Left renal cortex interstitium (tissue), 4 donors: ENCODE results near the gene HELT. TPM values are rescaled to one million over a fixed set of nuclear protein-coding genes. Genes with fewer than 3 reads are reported as not detected.
"Not testable (repeated sequence)": the region's sequence is repeated elsewhere in the genome, so short reads cannot be mapped to it uniquely, and the experiment has no call there.

Source experiments
- DNase-seq, 4 donors: peaks; one replicate each; pipeline ENCODE4 v3.0.0-alpha.2; 2013; ENCODE audit warnings: low read depth in 4 of 4, low spot score in 2 of 4, missing footprints in 1 of 4
- polyA plus RNA-seq, 4 donors: library from polyadenylated mRNA; unstranded; fragments of 120-200 nt; gene quantifications; one replicate each; pipeline ENCODE4 v1.2.1, GENCODE V29; 2013; ENCODE audit not compliant: insufficient read length in 4 of 4

The HELT gene
- under 1 TPM in 1 of 4 donors, not detected in 3; 0.16 TPM for polyA plus RNA-seq

- DNase-seq = no peak
These were observed at the start of gene HELT for GRCh38 chr4:185017964-185018772. TSS of gene HELT (plus strand) at chr4:185018490. CDS start at chr4:185018929, 439 bp downstream.

DNA sequence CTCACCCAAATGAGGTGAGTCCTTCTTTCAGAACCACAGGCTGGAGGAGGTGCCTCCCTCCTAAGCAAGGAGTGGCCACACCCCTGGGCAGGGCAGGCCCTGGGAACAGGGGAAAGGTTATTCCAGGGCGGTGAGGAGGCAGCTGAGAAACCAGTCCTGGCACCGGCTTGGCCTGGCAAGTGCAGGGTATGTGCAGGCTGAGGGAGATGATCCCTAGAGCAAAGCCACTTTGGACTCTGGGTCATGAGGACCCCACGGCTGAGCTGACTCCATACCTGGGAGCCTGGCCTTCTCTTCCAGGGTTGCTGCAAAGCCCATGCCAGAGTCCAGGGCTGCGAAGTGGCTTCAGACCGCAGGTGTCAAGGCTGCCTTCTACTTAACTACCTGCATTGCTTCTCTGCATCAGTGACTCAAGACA is 49.5 kb upstream of the HELT start:
- no peak for DNase-seq

- DNase-seq = no peak
These were observed 48.7 kb upstream of the HELT start for GRCh38 chr4:184969610-184970009.

DNA sequence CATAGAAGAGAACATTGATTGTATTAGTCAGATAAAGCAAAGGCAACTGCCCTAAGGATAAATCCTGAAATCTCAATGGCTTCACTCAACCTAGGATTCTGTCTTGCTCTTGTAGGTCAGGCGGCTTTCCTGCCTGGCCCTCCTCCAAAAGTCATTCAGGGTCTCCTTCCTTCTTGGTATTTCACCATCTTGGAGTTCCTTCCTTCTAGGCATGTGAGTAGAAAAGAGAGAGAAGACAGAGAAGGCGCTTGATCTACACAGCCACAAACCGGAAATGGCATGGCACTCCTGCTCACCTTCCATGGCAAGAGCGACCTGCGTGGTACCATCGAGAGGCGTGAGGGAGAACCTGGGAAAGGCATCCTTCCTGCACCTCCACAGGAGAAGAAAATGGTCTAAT is 45.3 kb upstream of the HELT start:
- no peak for DNase-seq

- DNase-seq = not testable (repeated sequence)
These were observed 41.9 kb upstream of the HELT start for GRCh38 chr4:184976348-184976747.

DNA sequence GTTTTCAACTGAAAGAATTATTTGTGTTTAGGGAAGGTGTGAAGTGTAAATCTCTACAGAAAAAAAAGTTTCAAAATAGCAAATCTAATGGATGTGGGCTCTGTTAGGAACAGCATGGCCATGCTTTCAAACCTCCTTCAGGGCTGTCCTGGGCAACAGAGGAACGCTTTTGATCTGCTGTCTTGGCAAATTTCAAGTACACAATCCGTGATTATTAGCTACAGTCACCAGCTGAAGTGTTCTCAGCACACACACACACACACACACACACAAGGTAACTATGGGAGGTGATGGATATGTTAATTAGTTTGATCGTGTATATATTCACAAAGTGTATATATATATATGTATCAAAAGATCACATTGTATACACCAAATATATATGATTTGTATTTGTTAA is 40.5 kb upstream of the HELT start:
- DNase-seq = no peak

GRCh38 chr4:184978211-184978610 is 40.1 kb upstream of the HELT start:
- DNase-seq = no peak

- DNase-seq = no peak
These were observed 38.7 kb upstream of the HELT start for GRCh38 chr4:184979461-184980124.

- no peak for DNase-seq
These were observed 38.0 kb upstream of the HELT start for GRCh38 chr4:184980261-184980660.

GRCh38 chr4:184983672-184984356 is 34.5 kb upstream of the HELT start:
- peak in 1 of 4 donors; percentile 45 for DNase-seq

DNA sequence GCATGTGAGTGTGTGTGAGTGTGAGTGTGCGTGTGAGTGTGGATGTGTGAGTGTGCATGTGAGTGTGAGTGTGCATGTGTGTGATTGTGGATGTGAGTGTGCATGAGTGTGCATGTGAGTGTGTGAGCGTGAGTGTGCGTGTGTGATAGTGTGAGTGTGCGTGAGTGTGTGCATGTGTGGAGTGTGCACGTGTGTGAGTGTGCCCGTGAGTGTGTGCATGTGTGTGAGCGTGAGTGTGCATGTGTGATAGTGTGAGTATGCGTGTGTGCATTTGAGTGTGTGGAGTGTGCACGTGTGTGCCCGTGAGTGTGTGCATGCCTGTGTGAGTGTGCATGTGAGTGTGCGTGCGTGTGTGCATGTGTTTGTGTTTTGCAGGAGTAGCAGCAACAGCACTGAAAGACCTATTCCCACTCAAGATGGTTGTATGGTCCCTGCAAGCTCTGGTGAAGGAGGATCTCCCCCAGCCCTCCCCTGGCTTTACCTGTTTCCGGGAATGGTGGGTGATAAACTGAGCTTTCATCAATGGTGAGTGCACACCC is 30.7 kb upstream of the HELT start:
- DNase-seq = no peak

DNA sequence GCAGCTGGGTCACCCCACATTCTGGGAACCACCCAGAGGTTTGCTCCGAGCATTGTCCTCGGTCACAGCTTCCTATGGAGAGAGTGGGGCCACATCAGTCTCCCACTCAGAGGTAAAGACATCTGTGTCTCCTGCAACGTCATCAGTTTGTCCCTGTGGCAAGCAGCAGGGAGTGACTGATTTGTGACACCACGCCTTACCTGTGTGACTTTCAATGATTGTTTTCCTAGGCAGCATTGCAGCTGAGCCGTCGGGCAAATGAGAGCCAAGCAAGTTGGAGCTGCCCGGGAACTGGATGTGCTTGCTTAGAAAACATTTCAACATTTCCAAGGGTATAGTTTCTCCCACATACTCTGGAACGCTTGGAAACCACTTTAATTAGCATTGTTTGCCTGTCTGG is 29.7 kb upstream of the HELT start:
- DNase-seq = no peak

DNA sequence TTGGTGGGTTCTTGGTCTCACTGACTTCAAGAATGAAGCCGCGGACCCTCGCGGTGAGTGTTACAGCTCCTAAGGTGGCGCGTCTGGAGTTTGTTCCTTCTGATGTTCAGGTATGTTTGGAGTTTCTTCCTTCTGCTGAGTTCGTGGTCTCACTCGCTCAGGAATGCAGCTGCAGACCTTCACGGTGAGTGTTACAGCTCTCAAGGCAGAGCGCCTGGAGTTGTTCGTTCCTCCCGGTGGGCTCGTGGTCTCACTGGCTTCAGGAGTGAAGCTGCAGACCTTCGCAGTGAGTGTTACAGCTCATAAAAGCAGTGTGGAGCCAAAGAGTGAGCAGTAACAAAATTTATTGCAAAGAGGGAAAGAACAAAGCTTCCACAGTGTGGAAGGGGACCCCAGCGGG is 29.0 kb upstream of the HELT start:
- DNase-seq = not testable (repeated sequence)

DNA sequence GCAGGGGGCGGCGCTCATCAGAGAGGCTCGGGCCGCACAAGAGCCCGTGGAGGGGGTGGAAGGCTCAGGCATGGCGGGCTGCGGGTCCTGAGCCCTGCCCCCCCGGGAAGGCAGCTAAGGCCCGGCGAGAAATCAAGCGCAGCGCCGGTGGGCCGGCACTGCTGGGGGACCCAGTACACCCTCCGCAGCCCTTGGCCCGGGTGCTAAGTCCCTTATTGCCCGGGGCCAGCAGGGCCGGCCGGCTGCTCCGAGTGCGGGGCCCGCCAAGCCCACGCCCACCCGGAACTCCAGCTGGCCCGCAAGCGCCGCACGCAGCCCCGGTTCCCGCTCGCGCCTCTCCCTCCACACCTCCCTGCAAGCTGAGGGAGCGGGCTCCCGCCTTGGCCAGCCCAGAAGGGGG is 28.2 kb upstream of the HELT start:
- DNase-seq = not testable (repeated sequence)

DNA sequence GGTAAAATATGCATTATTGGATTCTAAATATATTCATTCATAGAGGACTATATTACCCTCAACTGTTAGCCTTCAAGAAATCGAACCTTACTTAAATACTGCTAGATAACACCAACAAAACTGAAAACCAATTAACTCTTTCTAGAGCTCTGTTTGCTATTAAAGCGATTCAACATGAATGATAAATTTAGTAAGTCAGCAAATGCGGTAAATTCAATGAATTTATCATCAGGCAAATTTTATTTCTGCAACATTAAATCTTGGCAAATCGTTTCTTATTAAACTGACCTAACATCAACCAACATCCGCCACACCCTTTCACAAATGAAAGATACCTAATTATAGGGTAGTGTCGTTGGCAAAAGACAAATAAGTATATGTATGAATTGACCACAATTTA is 26.4 kb upstream of the HELT start:
- no peak for DNase-seq

DNA sequence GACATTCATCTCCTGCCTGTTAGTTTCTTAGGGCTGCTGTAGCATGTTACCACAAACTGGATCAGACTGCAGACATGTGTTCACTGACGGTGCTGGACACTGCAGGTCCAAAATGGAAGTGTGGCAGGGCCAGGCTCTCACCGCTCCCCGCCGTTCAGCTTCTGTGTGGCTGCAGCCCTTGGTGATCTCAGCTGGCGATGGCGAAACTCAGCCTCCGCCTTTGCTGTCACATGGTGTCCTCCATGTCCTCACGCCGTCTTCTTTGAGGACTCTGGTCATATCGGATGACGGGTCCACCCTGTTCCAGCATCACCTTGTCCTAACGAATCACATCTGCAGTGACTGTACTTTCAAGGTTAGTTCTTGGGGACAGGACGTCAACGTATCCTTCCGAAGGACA is 25.9 kb upstream of the HELT start:
- no peak for DNase-seq

GRCh38 chr4:184993247-184993646 is 25.0 kb upstream of the HELT start:
- DNase-seq = no peak

DNA sequence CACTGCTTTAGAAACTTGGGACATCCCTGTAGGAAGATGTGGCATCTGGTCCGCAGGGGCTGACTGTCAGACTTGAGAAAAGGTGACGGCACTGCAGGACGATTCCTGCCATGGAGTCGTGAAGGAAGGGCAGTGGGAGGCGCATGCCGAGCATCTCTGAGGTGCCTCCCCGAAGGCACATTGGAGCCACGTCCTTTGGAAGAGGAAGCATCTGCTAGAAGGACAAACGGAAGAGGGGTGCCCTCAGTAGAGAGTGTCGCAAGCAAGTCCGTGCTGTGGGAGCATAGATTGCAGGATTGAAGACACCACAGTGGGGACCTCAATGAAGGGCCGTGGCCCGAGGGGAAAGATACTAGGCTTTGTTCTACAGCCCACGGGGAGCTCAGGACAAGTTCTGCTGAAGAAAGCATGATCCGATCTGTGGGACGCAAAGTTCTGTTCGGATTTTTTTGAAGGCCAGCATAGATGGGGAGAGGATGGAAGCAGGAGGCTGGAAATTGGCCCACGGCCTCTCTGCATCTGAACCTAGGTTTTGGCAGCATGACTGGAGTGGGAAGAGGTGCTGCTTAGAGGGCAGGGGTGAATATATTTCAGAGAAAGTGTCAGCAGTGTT is 24.2 kb upstream of the HELT start:
- DNase-seq = no peak

- no peak for DNase-seq
These were observed 23.7 kb upstream of the HELT start for GRCh38 chr4:184994623-184995010.

DNA sequence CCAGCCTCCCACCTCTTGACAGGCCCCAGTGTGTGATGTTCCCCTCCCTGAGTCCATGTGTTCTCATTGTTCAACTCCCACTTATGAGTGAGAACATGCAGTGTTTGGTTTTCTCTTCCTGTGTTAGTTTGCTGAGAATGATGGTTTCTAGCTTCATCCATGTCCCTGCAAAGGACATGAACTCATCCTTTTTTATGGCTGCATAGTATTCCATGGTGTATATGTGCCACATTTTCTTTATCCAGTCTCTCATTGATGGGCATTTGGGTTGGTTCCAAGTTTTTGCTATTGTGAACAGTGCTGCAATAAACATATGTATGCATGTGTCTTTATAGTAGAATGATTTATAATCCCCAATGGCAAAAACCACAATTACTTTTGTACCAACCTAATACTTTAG is 20.6 kb upstream of the HELT start:
- DNase-seq = not testable (repeated sequence)

- DNase-seq = no peak
These were observed 15.5 kb upstream of the HELT start for GRCh38 chr4:185002784-185003183.
